Endothelial cell of umbilical vein (primary cell): ENCODE measurements around the gene ARPC2. TPM values are rescaled to one million over a fixed set of nuclear protein-coding genes. Genes with fewer than 3 reads are reported as not detected.

Experiments
- BruUV-seq: library from RNA; stranded (reverse); fragments of 400-500 nt; replicated peaks from 2 replicates; lab custom pipeline; 2021; lab: Mats Ljungman, UMichigan
- CTCF ChIA-PET: fragments of 300-600, 350-600 bp; sonication (Branson Sonifier 250); formaldehyde crosslinking; loops from one replicate; lab custom pipeline; 2021; ENCODE audit warnings: antibody characterized with exemption, inconsistent platforms; lab: Charles Lee
- POLR2A ChIA-PET: fragments of 300-600, 350-600 bp; sonication (Branson Sonifier 250); formaldehyde crosslinking; loops from one replicate; lab custom pipeline; 2021; ENCODE audit warnings: antibody characterized with exemption, inconsistent platforms; lab: Charles Lee
- DNase-seq: peaks from one replicate; pipeline ENCODE4 v3.0.0-alpha.2; 2011; ENCODE audit warnings: low read depth, low spot score
- FAIRE-seq: peaks from 2 replicates; lab custom pipeline; 2011; peaks lifted over from hg19 to GRCh38; lab: Jason Lieb, UNC
- H2AFZ ChIP-seq: 2 replicates; pipeline ENCODE4 v1.6.0; 2012; ENCODE audit warnings: low read depth, low read length, control low read depth, inconsistent platforms
- H3K27ac ChIP-seq: 2 replicates; pipeline ENCODE4 v1.5.1; 2011; ENCODE audit warnings: low read depth, mild to moderate bottlenecking, control low read depth, low read length, moderate library complexity; ENCODE audit not compliant: insufficient read depth
- H3K27me3 ChIP-seq, 2 experiments: 2 replicates each; pipeline versions ENCODE4 v1.6.0 to v1.6.1; 2011; ENCODE audit warnings: low read length in 2 of 2, mixed read lengths in 1 of 2; ENCODE audit not compliant: control insufficient read depth in 2 of 2, insufficient read depth in 2 of 2
- H3K36me3 ChIP-seq, 2 experiments: 2 replicates in 1 of 2; 3 replicates in 1 of 2; pipeline ENCODE4 v1.5.1; 2011; ENCODE audit warnings: low read length in 2 of 2, mild to moderate bottlenecking in 1 of 2, moderate library complexity in 1 of 2; ENCODE audit not compliant: control insufficient read depth in 2 of 2, insufficient read depth in 2 of 2; ENCODE audit errors: extremely low read depth in 1 of 2
- H3K4me1 ChIP-seq: 3 replicates; pipeline ENCODE4 v1.5.1; 2011; ENCODE audit warnings: mild to moderate bottlenecking, low read length; ENCODE audit not compliant: control insufficient read depth, insufficient read depth; ENCODE audit errors: extremely low read depth
- H3K4me2 ChIP-seq: 2 replicates; pipeline ENCODE4 v1.6.1; 2011; ENCODE audit warnings: low read length, control low read depth, mixed read lengths; ENCODE audit not compliant: insufficient read depth
- H3K4me3 ChIP-seq, 3 experiments: fragments of 200-600 bp in 1 of 3; sonication (generic), shearing (Covaris generic) in 1 of 3; replicated peaks in 1 of 3; 2 replicates each; pipeline ENCODE4 v1.5.1; 2011 to 2016; ENCODE audit warnings: control low read depth in 3 of 3, low read length in 3 of 3, mild to moderate bottlenecking in 2 of 3, inconsistent platforms in 1 of 3, low read depth in 1 of 3, moderate library complexity in 1 of 3; ENCODE audit not compliant: insufficient read depth in 1 of 3
- H3K79me2 ChIP-seq: 2 replicates; pipeline ENCODE4 v1.6.0; 2012; ENCODE audit warnings: low read length, inconsistent platforms; ENCODE audit not compliant: control insufficient read depth, insufficient read depth
- H3K9ac ChIP-seq: replicated peaks from 2 replicates; pipeline ENCODE3; 2011; ENCODE audit warnings: low read length, control low read depth; ENCODE audit not compliant: insufficient read depth; ENCODE audit errors: extremely low read depth
- H3K9me1 ChIP-seq: replicated peaks from 3 replicates; pipeline ENCODE4 v1.6.0; 2011; ENCODE audit warnings: mild to moderate bottlenecking, low read length; ENCODE audit not compliant: control insufficient read depth, insufficient read depth; ENCODE audit errors: extremely low read depth
- H3K9me3 ChIP-seq: replicated peaks from 2 replicates; pipeline ENCODE4 v1.5.1; 2012; ENCODE audit warnings: low read length, inconsistent platforms; ENCODE audit not compliant: control insufficient read depth, insufficient read depth
- H4K20me1 ChIP-seq: replicated peaks from 2 replicates; pipeline ENCODE3; 2011; ENCODE audit warnings: mild to moderate bottlenecking, low read length; ENCODE audit not compliant: control insufficient read depth, insufficient read depth; ENCODE audit errors: extremely low read depth
- FOS ChIP-seq: IDR thresholded peaks from 2 replicates; pipeline ENCODE4 v1.6.1; 2011; ENCODE audit warnings: mild to moderate bottlenecking, low read length, moderate library complexity, borderline replicate concordance; ENCODE audit not compliant: insufficient read depth
- GATA2 ChIP-seq: IDR thresholded peaks from 2 replicates; pipeline ENCODE4 v1.7.0; 2011; ENCODE audit warnings: low read depth, mild to moderate bottlenecking, moderate library complexity, mixed read lengths, low read length; ENCODE audit not compliant: insufficient read length, insufficient read depth
- dilution Hi-C: fragments of 300-500 bp; cut with MboI; formaldehyde crosslinking; loops from one replicate; pipeline ENCODE4 v1.15.0; 2019; ENCODE audit warnings: low sequenced_read_pairs; ENCODE audit not compliant: extremely low pct_ligation_motif_present
- intact Hi-C: fragments of 100-400 bp; cut with micrococcal nuclease; formaldehyde crosslinking; loops from one replicate; pipeline ENCODE4 v1.10.0; 2022
- polyA plus RNA-seq, 4 experiments: library from polyadenylated mRNA; depleted of rRNA in 3 of 4; stranded (reverse) in 3 of 4; unstranded in 1 of 4; fragments of >200 nt; gene quantifications; 2 replicates each; pipeline versions ENCODE4 v1.2.1 to v1.2.3, GENCODE V29; 2011 to 2012; ENCODE audit warnings: missing spikeins in 1 of 4
- total RNA-seq: library from RNA; stranded (reverse); gene quantifications from 2 replicates; pipeline ENCODE4 v1.2.3, GENCODE V29; 2021
- TF ChIP-seq, protein P1 (sequence below), 2 donors: IDR thresholded peaks; 1 replicate in 1 of 2; 2 replicates in 1 of 2; pipeline ENCODE4 v1.5.1; 2011; ENCODE audit warnings: low read length in 2 of 2, mild to moderate bottlenecking in 2 of 2, moderate library complexity in 2 of 2, control low read depth in 1 of 2, inconsistent platforms in 1 of 2, low read depth in 1 of 2; ENCODE audit not compliant: insufficient read depth in 1 of 2; ENCODE audit errors: extremely low read depth in 1 of 2

ARPC2 gene
- total and polyA plus RNA-seq, 2 donors (not counting 3 experiments of a cell fraction or from before 2014, with no cell fraction given), result 417 to 455 TPM

GRCh38 chr2:218218268-218219185 is 1.5 kb downstream of the ARPC2 start:
- peak overlapping the region; percentile 54 for H3K27ac ChIP-seq

More at GRCh38 chr2:218218268-218219185, 1.5 kb downstream of the ARPC2 start:
- H3K27me3 ChIP-seq, result no peaks in the 10 kb centered on the region
- dilution Hi-C loops, result no loop called here
- peaks cover 0 to 8% of the 10 kb centered on the region in 2 experiments for H3K36me3 ChIP-seq
- DNase-seq (peak; percentile 44), FAIRE-seq (no peak)
- TF ChIP-seq, protein P1, sequence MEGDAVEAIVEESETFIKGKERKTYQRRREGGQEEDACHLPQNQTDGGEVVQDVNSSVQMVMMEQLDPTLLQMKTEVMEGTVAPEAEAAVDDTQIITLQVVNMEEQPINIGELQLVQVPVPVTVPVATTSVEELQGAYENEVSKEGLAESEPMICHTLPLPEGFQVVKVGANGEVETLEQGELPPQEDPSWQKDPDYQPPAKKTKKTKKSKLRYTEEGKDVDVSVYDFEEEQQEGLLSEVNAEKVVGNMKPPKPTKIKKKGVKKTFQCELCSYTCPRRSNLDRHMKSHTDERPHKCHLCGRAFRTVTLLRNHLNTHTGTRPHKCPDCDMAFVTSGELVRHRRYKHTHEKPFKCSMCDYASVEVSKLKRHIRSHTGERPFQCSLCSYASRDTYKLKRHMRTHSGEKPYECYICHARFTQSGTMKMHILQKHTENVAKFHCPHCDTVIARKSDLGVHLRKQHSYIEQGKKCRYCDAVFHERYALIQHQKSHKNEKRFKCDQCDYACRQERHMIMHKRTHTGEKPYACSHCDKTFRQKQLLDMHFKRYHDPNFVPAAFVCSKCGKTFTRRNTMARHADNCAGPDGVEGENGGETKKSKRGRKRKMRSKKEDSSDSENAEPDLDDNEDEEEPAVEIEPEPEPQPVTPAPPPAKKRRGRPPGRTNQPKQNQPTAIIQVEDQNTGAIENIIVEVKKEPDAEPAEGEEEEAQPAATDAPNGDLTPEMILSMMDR (IDR thresholded peaks at IDR 0.05; ENCODE audit: extremely low read depth in 1 of 2, insufficient read depth in 1 of 2, low read depth in 1 of 2, low read length in 2 of 2), result no peak
- TF ChIP-seq FOS, result no peak
- peak; percentile 29 for TF ChIP-seq GATA2
- H2AFZ ChIP-seq, result no peak overlapping the region
- H3K9me1 ChIP-seq, result no peaks in the 10 kb centered on the region
- ChIA-PET CTCF (interaction anchor here (0.9 to 3.0 kb wide), 2 partner anchors 11 to 680 kb away, joined by 3 to 8 read pairs; no protein-coding TSS in a partner anchor), POLR2A (no interaction called here)
- intact Hi-C loops, result loop anchor here (1.0 kb wide), 1 partner anchor 11 kb away; no protein-coding TSS in a partner anchor
- H3K9me3 ChIP-seq, result no peaks in the 10 kb centered on the region
- H3K79me2 ChIP-seq, result peaks cover 64% of the 10 kb centered on the region
- peaks cover 11% of the 10 kb centered on the region for H4K20me1 ChIP-seq
- H3K9ac ChIP-seq, result peak overlapping the region; percentile 78
- peak overlapping the region; percentile 81 to 96 (median 88) for H3K4me3 ChIP-seq
- peak overlapping the region; percentile 95 for H3K4me2 ChIP-seq
- H3K4me1 ChIP-seq, result peaks cover 49% of the 10 kb centered on the region
- BruUV-seq, result TSS peak; percentile 29
